ENCODE data around the gene PRDM16. TPM values are rescaled to one million over a fixed set of nuclear protein-coding genes. Genes with fewer than 3 reads are reported as not detected.

PRDM16 gene
- total RNA-seq, 1 experiment from 2014 or later: 0.04 TPM

- H3F3A ChIP-seq (ENCODE audit: low read length, unreplicated experiment): no peaks in the 10 kb centered on the region
- POLR2A ChIA-PET (ENCODE audit: unreplicated experiment): no interaction called here
- no peaks in the 10 kb centered on the region for H3K79me2 ChIP-seq (ENCODE audit: low read length)
- H3K36me3 ChIP-seq (ENCODE audit: low read depth, low read length): no peaks in the 10 kb centered on the region
- ATAC-seq: no peak
- BruUV-seq (replicated peaks): no TSS peak
- H3K9me3 ChIP-seq (ENCODE audit: low read length): no peaks in the 10 kb centered on the region
- H4K20me1 ChIP-seq (ENCODE audit: low read length): no peaks in the 10 kb centered on the region
- H3K4me3 ChIP-seq (ENCODE audit: low read length): no peak overlapping the region
- intact Hi-C loops (cut with micrococcal nuclease): no loop called here
- TF ChIP-seq EZH2phosphoT487 (IDR thresholded peaks at IDR 0.05; ENCODE audit: borderline replicate concordance, low read length) (no peak), EZH2 (IDR thresholded peaks at IDR 0.05; ENCODE audit: low read length, unreplicated experiment) (no peak)
- TF ChIP-seq, protein P1, sequence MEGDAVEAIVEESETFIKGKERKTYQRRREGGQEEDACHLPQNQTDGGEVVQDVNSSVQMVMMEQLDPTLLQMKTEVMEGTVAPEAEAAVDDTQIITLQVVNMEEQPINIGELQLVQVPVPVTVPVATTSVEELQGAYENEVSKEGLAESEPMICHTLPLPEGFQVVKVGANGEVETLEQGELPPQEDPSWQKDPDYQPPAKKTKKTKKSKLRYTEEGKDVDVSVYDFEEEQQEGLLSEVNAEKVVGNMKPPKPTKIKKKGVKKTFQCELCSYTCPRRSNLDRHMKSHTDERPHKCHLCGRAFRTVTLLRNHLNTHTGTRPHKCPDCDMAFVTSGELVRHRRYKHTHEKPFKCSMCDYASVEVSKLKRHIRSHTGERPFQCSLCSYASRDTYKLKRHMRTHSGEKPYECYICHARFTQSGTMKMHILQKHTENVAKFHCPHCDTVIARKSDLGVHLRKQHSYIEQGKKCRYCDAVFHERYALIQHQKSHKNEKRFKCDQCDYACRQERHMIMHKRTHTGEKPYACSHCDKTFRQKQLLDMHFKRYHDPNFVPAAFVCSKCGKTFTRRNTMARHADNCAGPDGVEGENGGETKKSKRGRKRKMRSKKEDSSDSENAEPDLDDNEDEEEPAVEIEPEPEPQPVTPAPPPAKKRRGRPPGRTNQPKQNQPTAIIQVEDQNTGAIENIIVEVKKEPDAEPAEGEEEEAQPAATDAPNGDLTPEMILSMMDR (conservative IDR thresholded peaks at IDR 0.05; ENCODE audit: low read depth, low read length): no peak
- H3K4me2 ChIP-seq (ENCODE audit: low read length): no peak overlapping the region
- H2AFZ ChIP-seq (ENCODE audit: low read length): no peak overlapping the region
- CTCF ChIA-PET: no interaction called here
- no peak overlapping the region for H3K9ac ChIP-seq (ENCODE audit: low read length)
- H3K27me3 ChIP-seq (ENCODE audit: low read length): peaks cover 80% of the 10 kb centered on the region
- no peak for DNase-seq
- H3K27ac ChIP-seq (ENCODE audit: low read length): no peak overlapping the region
- no peaks in the 10 kb centered on the region for H3K9me2 ChIP-seq (replicated peaks; ENCODE audit: low read length)
- peaks cover 3% of the 10 kb centered on the region; the same call in 1 of the 2 replicates for H3K4me1 ChIP-seq (ENCODE audit: insufficient read depth, low read length)
Measured at GRCh38 chr1:3073489-3074296, 4.7 kb downstream of the PRDM16 start.

DNA sequence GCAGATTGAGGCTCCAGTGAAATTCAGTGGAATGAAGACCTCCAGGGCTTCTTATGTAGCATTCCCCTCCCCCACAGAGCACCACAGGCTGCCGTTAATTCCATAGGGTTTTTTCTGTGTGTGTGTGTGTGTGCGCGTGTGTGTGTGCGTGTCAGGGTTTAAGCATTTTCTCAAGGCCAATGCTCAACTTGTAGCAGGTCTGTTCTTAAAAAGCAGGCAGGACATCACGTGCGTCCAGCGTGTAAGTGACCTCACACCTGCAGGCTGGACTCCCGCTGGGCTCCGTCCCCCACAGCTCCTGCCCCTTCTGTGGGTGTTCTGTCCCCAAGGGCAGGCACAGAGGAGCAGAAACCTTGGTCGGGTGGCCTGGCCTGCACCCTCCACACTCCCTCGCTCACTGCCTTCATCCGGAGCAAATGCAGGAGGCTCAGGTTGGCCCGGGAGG, 5.3 kb downstream of the PRDM16 start:
- Histone ChIP-seq H3K9me2 (replicated peaks; ENCODE audit: low read length) (no peaks in the 10 kb centered on the region), H3K4me1 (ENCODE audit: insufficient read depth, low read length) (no peaks in the 10 kb centered on the region), H3K36me3 (ENCODE audit: low read depth, low read length) (no peaks in the 10 kb centered on the region), H3K4me2 (ENCODE audit: low read length) (no peak overlapping the region), H3K79me2 (ENCODE audit: low read length) (no peaks in the 10 kb centered on the region), H3K9ac (ENCODE audit: low read length) (no peak overlapping the region), H3K27ac (ENCODE audit: low read length) (no peak overlapping the region), H4K20me1 (ENCODE audit: low read length) (no peaks in the 10 kb centered on the region), H3K27me3 (ENCODE audit: low read length) (peaks cover 82% of the 10 kb centered on the region), H2AFZ (ENCODE audit: low read length) (no peak overlapping the region), H3K4me3 (ENCODE audit: low read length) (no peak overlapping the region), H3F3A (ENCODE audit: low read length, unreplicated experiment) (no peaks in the 10 kb centered on the region), H3K9me3 (ENCODE audit: low read length) (no peaks in the 10 kb centered on the region)
- BruUV-seq (replicated peaks): no TSS peak
- TF ChIP-seq, protein P1 (conservative IDR thresholded peaks at IDR 0.05; ENCODE audit: low read depth, low read length): no peak
- TF ChIP-seq EZH2 (IDR thresholded peaks at IDR 0.05; ENCODE audit: low read length, unreplicated experiment): no peak
- TF ChIP-seq EZH2phosphoT487 (IDR thresholded peaks at IDR 0.05; ENCODE audit: borderline replicate concordance, low read length): no peak
- no peak for ATAC-seq
- CTCF ChIA-PET: no interaction called here
- intact Hi-C loops (cut with micrococcal nuclease): no loop called here
- DNase-seq: no peak
- POLR2A ChIA-PET (ENCODE audit: unreplicated experiment): no interaction called here

DNA sequence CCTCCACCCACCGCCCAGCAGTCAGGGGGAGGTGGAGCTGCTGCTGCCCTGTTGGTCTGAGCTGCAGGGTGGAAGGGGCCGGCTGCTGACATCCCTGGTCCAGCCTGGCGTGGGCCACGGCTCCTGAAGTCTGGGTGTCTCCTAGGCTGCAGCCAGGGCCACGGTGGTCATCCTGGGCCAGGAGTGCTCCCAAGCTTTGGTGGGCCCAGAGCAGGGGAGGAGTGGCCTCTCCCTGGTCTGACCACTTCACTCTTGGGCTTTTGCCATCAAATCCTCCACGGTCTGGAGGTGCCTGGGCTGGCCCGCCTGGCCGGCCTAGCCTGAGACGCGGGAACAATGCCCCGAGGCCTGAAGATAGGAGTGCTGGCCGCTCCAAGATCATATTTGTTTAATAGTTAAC, 5.8 kb downstream of the PRDM16 start:
- no peak for ATAC-seq
- no peaks in the 10 kb centered on the region for H4K20me1 ChIP-seq (ENCODE audit: low read length)
- TF ChIP-seq EZH2phosphoT487 (IDR thresholded peaks at IDR 0.05; ENCODE audit: borderline replicate concordance, low read length): no peak
- TF ChIP-seq, protein P1 (conservative IDR thresholded peaks at IDR 0.05; ENCODE audit: low read depth, low read length): no peak
- TF ChIP-seq EZH2 (IDR thresholded peaks at IDR 0.05; ENCODE audit: low read length, unreplicated experiment): no peak
- no peak overlapping the region for H3K4me2 ChIP-seq (ENCODE audit: low read length)
- peaks cover 84% of the 10 kb centered on the region for H3K27me3 ChIP-seq (ENCODE audit: low read length)
- no peaks in the 10 kb centered on the region for H3K36me3 ChIP-seq (ENCODE audit: low read depth, low read length)
- H3K9ac ChIP-seq (ENCODE audit: low read length): no peak overlapping the region
- no peaks in the 10 kb centered on the region for H3K9me2 ChIP-seq (replicated peaks; ENCODE audit: low read length)
- H2AFZ ChIP-seq (ENCODE audit: low read length): no peak overlapping the region
- H3K4me3 ChIP-seq (ENCODE audit: low read length): no peak overlapping the region
- no peaks in the 10 kb centered on the region for H3K79me2 ChIP-seq (ENCODE audit: low read length)
- CTCF ChIA-PET: no interaction called here
- H3F3A ChIP-seq (ENCODE audit: low read length, unreplicated experiment): no peaks in the 10 kb centered on the region
- no peak overlapping the region for H3K27ac ChIP-seq (ENCODE audit: low read length)
- POLR2A ChIA-PET (ENCODE audit: unreplicated experiment): no interaction called here
- no TSS peak for BruUV-seq (replicated peaks)
- H3K4me1 ChIP-seq (ENCODE audit: insufficient read depth, low read length): no peaks in the 10 kb centered on the region
- intact Hi-C loops (cut with micrococcal nuclease): no loop called here
- H3K9me3 ChIP-seq (ENCODE audit: low read length): no peaks in the 10 kb centered on the region
- no peak for DNase-seq
